HEK293T (cell line): ENCODE data around the gene ARHGEF18.
A peak's percentile ranks its signal among the peaks of the same experiment; 100 is the strongest.

Experiments
- CTCF ChIA-PET: fragments of 350-600 bp; formaldehyde crosslinking; extraction: SDS; loops from one replicate; lab custom pipeline; 2021; ENCODE audit warnings: antibody characterized with exemption, inconsistent platforms; lab: Yijun Ruan, JAX
- POLR2A ChIA-PET: fragments of 350-600 bp; formaldehyde crosslinking; extraction: SDS; loops from one replicate; lab custom pipeline; 2020; ENCODE audit warnings: antibody characterized with exemption, inconsistent platforms; lab: Yijun Ruan, JAX
- DNase-seq: peaks from one replicate; pipeline ENCODE4 v3.0.0; 2012; ENCODE audit warnings: mixed read lengths; ENCODE audit errors: extremely low spot score
- ARNT ChIP-seq: fragments of 450-650 bp; IDR thresholded peaks from 2 replicates; pipeline ENCODE4 v1.6.1; 2017; ENCODE audit warnings: mild to moderate bottlenecking
- BHLHE40 ChIP-seq: fragments of 450-650 bp; IDR thresholded peaks from 2 replicates; pipeline ENCODE4 v1.6.1; 2016; ENCODE audit warnings: mild to moderate bottlenecking, moderate library complexity, borderline replicate concordance
- CTBP1 ChIP-seq: fragments of 450-650 bp; IDR thresholded peaks from 2 replicates; pipeline ENCODE4 v1.6.1; 2016; ENCODE audit warnings: borderline replicate concordance
- ELF4 ChIP-seq: fragments of 450-650 bp; IDR thresholded peaks from 2 replicates; pipeline ENCODE4 v1.6.1; 2017; ENCODE audit warnings: antibody characterized with exemption
- FOXA1 ChIP-seq: fragments of 450-650 bp; IDR thresholded peaks from 2 replicates; pipeline ENCODE4 v1.6.1; 2016; ENCODE audit warnings: mild to moderate bottlenecking
- FOXK2 ChIP-seq: fragments of 450-650 bp; IDR thresholded peaks from 2 replicates; pipeline ENCODE4 v1.6.1; 2016; ENCODE audit warnings: mild to moderate bottlenecking
- FOXM1 ChIP-seq: fragments of 450-650 bp; IDR thresholded peaks from 2 replicates; pipeline ENCODE4 v1.6.1; 2017; ENCODE audit warnings: mild to moderate bottlenecking, borderline replicate concordance
- HDGF ChIP-seq: fragments of 450-650 bp; IDR thresholded peaks from 2 replicates; pipeline ENCODE4 v1.6.1; 2017; ENCODE audit warnings: antibody characterized with exemption, borderline replicate concordance
- L3MBTL2 ChIP-seq: fragments of 450-650 bp; conservative IDR thresholded peaks from 2 replicates; pipeline ENCODE4 v1.6.1; 2016; ENCODE audit warnings: mild to moderate bottlenecking
- LEF1 ChIP-seq: fragments of 450-650 bp; IDR thresholded peaks from 2 replicates; pipeline ENCODE4 v1.6.1; 2017; ENCODE audit warnings: mild to moderate bottlenecking, borderline replicate concordance
- NFRKB ChIP-seq: fragments of 450-650 bp; IDR thresholded peaks from 2 replicates; pipeline ENCODE4 v1.6.1; 2016; ENCODE audit warnings: mild to moderate bottlenecking, moderate library complexity
- PKNOX1 ChIP-seq: fragments of 450-650 bp; IDR thresholded peaks from 2 replicates; pipeline ENCODE4 v1.6.1; 2016
- SP1 ChIP-seq: fragments of 450-650 bp; IDR thresholded peaks from 2 replicates; pipeline ENCODE4 v1.6.1; 2017
- SUZ12 ChIP-seq: fragments of 450-650 bp; IDR thresholded peaks from 2 replicates; pipeline ENCODE4 v1.6.1; 2016; ENCODE audit warnings: mild to moderate bottlenecking
- TARDBP ChIP-seq: fragments of 450-650 bp; IDR thresholded peaks from 2 replicates; pipeline ENCODE4 v1.6.1; 2016
- ZNF384 ChIP-seq: fragments of 450-650 bp; IDR thresholded peaks from 2 replicates; pipeline ENCODE4 v1.6.1; 2016

ARHGEF18 gene

GRCh38 chr19:7311911-7312310 is 36.8 kb upstream of the ARHGEF18 start:
- ChIA-PET POLR2A (no interaction called here), CTCF (no interaction called here)
- TF ChIP-seq ARNT, result no peak
- TF ChIP-seq ZNF384, result no peak
- no peak for TF ChIP-seq PKNOX1
- no peak for TF ChIP-seq LEF1
- no peak for TF ChIP-seq FOXM1
- no peak for TF ChIP-seq NFRKB
- TF ChIP-seq TARDBP, result no peak
- no peak for TF ChIP-seq HDGF
- no peak for TF ChIP-seq SP1
- no peak for TF ChIP-seq BHLHE40
- no peak for TF ChIP-seq FOXA1
- TF ChIP-seq SUZ12, result no peak
- TF ChIP-seq L3MBTL2, result no peak
- TF ChIP-seq CTBP1, result no peak
- no peak for TF ChIP-seq FOXK2
- TF ChIP-seq ELF4, result no peak
- no peak for DNase-seq

GRCh38 chr19:7312816-7313215 is 35.9 kb upstream of the ARHGEF18 start:
- TF ChIP-seq SP1 (no peak), ELF4 (no peak), SUZ12 (no peak), TARDBP (no peak), FOXK2 (no peak), LEF1 (no peak), CTBP1 (no peak), PKNOX1 (no peak), BHLHE40 (no peak), ARNT (no peak), ZNF384 (no peak), NFRKB (no peak), L3MBTL2 (no peak), HDGF (no peak), FOXM1 (no peak), FOXA1 (no peak)
- POLR2A ChIA-PET, result no interaction called here
- CTCF ChIA-PET, result interaction anchor here (1.0 kb wide), 1 partner anchor 164 kb away, joined by 3 read pairs; no protein-coding TSS in a partner anchor
- DNase-seq, result no peak

- POLR2A ChIA-PET, result no interaction called here
- DNase-seq, result no peak
- CTCF ChIA-PET, result no interaction called here
- no peak for TF ChIP-seq ZNF384
- TF ChIP-seq NFRKB, result no peak
- no peak for TF ChIP-seq CTBP1
- TF ChIP-seq SP1, result no peak
- TF ChIP-seq ARNT, result no peak
- TF ChIP-seq LEF1, result no peak
Measured at GRCh38 chr19:7318176-7318575, 30.6 kb upstream of the ARHGEF18 start.

- DNase-seq, result peak; percentile 53
- ChIA-PET CTCF (no interaction called here), POLR2A (interaction anchor here (2.0 kb wide), 1 partner anchor 227 kb away, joined by 4 read pairs; no protein-coding TSS in a partner anchor)
- TF ChIP-seq CTBP1 (no peak), PKNOX1 (no peak), LEF1 (no peak), NFRKB (no peak), ZNF384 (no peak), HDGF (no peak), FOXA1 (no peak), SUZ12 (no peak), FOXK2 (no peak), TARDBP (no peak), FOXM1 (no peak), BHLHE40 (no peak), SP1 (no peak)
Measured at GRCh38 chr19:7326105-7326877, 22.4 kb upstream of the ARHGEF18 start.

GRCh38 chr19:7327802-7328201 is 20.9 kb upstream of the ARHGEF18 start:
- POLR2A ChIA-PET, result interaction anchor here (1.2 kb wide), 1 partner anchor 229 kb away, joined by 3 read pairs; no protein-coding TSS in a partner anchor
- no peak for DNase-seq
- CTCF ChIA-PET, result no interaction called here
- TF ChIP-seq PKNOX1, result no peak
- no peak for TF ChIP-seq CTBP1
- TF ChIP-seq FOXA1, result no peak
- no peak for TF ChIP-seq ZNF384
- no peak for TF ChIP-seq ELF4
- no peak for TF ChIP-seq L3MBTL2
- no peak for TF ChIP-seq SP1
- no peak for TF ChIP-seq FOXM1
- no peak for TF ChIP-seq LEF1
- TF ChIP-seq TARDBP, result no peak
- TF ChIP-seq FOXK2, result no peak
- TF ChIP-seq HDGF, result no peak
- TF ChIP-seq ARNT, result no peak
- no peak for TF ChIP-seq SUZ12
- TF ChIP-seq NFRKB, result no peak
